Activated T-cell treated with anti-CD3 and anti-CD28 coated beads for 48 hours (primary cell): ENCODE measurements around the gene RHOBTB3.
"Not testable (repeated sequence)": the region's sequence is repeated elsewhere in the genome, so short reads cannot be mapped to it uniquely, and the experiment has no call there.

Experiments
- DNase-seq: peaks from one replicate; pipeline ENCODE4 v3.0.0-alpha.2; 2020; ENCODE audit warnings: low read depth

The RHOBTB3 gene

GRCh38 chr5:95821110-95822021, 90.2 kb downstream of the RHOBTB3 start:
- no peak for DNase-seq

- no peak for DNase-seq
These were observed 91.0 kb downstream of the RHOBTB3 start for GRCh38 chr5:95822043-95822541.

GRCh38 chr5:95822542-95823181, 91.5 kb downstream of the RHOBTB3 start, which contains the start of gene GLRX:
Gene GLRX, minus strand, starts transcription at chr5:95822726. Its CDS starts 64 bp downstream, at chr5:95822662.
- no peak for DNase-seq

GRCh38 chr5:95823218-95823737, 92.1 kb downstream of the RHOBTB3 start:
- no peak for DNase-seq

GRCh38 chr5:95823738-95824609, 92.8 kb downstream of the RHOBTB3 start:
- no peak for DNase-seq

GRCh38 chr5:95824747-95825146, 93.6 kb downstream of the RHOBTB3 start:
- no peak for DNase-seq

GRCh38 chr5:95825495-95825894, 94.4 kb downstream of the RHOBTB3 start:
- no peak for DNase-seq

GRCh38 chr5:95826949-95827891, 96.1 kb downstream of the RHOBTB3 start:
- no peak for DNase-seq

GRCh38 chr5:95827892-95828246, 96.7 kb downstream of the RHOBTB3 start:
- DNase-seq = no peak

- DNase-seq = no peak
These were observed 99.1 kb downstream of the RHOBTB3 start for GRCh38 chr5:95830226-95830625.

GRCh38 chr5:95832664-95833063, 101.5 kb downstream of the RHOBTB3 start:
- no peak for DNase-seq

GRCh38 chr5:95835682-95836385, 104.7 kb downstream of the RHOBTB3 start:
- DNase-seq = no peak

GRCh38 chr5:95836544-95836943, 105.4 kb downstream of the RHOBTB3 start:
- no peak for DNase-seq

GRCh38 chr5:95836971-95837370, 105.8 kb downstream of the RHOBTB3 start:
- DNase-seq = not testable (repeated sequence)

- no peak for DNase-seq
These were observed 106.4 kb downstream of the RHOBTB3 start for GRCh38 chr5:95837492-95837891.

GRCh38 chr5:95838001-95838520, 106.9 kb downstream of the RHOBTB3 start:
- no peak for DNase-seq

- DNase-seq = no peak
These were observed 107.4 kb downstream of the RHOBTB3 start for GRCh38 chr5:95838556-95838955.

GRCh38 chr5:95839658-95840057, 108.5 kb downstream of the RHOBTB3 start:
- DNase-seq = no peak

GRCh38 chr5:95840956-95841705, 110.0 kb downstream of the RHOBTB3 start:
- DNase-seq = no peak
